Ovary (tissue), 9 donors: ENCODE measurements around the gene EMC10. TPM values are rescaled to one million over a fixed set of nuclear protein-coding genes. Genes with fewer than 3 reads are reported as not detected.

Experiments used
- DNase-seq, 5 donors: peaks; one replicate each; pipeline ENCODE4 v3.0.0-alpha.2; 2019 to 2020
- H3K27ac ChIP-seq, 2 donors: fragments of 200-600 bp; one replicate each; pipeline versions ENCODE4 v1.5.1 to v1.8.0; 2019 to 2022
- H3K27me3 ChIP-seq: fragments of 200-600 bp; one replicate; pipeline ENCODE4 v1.8.0; 2022
- H3K36me3 ChIP-seq: fragments of 200-600 bp; sonication (generic); one replicate; pipeline ENCODE4 v1.5.1; 2019
- H3K4me1 ChIP-seq: one replicate; pipeline ENCODE4 v1.8.1; 2013; ENCODE audit warnings: mild to moderate bottlenecking, moderate library complexity; ENCODE audit not compliant: insufficient read depth
- H3K4me3 ChIP-seq: fragments of 200-600 bp; sonication (generic); one replicate; pipeline ENCODE4 v1.5.1; 2017
- H3K9me3 ChIP-seq, 2 donors: fragments of 200-600 bp in 1 of 2; sonication (generic) in 1 of 2; one replicate each; pipeline versions ENCODE4 v1.5.1 to v1.8.1; 2013 to 2019; ENCODE audit warnings: mild to moderate bottlenecking in 1 of 2, moderate library complexity in 1 of 2
- CTCF ChIP-seq, 3 donors: fragments of 450-650 bp in 2 of 3; fragments of 200-600 bp in 1 of 3; IDR thresholded peaks; one replicate each; pipeline versions ENCODE4 v1.5.1 to v1.8.0; 2016 to 2022; ENCODE audit warnings: antibody characterized with exemption in 3 of 3, mild to moderate bottlenecking in 1 of 3
- EP300 ChIP-seq: sonication (generic); formaldehyde crosslinking; IDR thresholded peaks from one replicate; pipeline ENCODE4 v1.6.1; 2017; ENCODE audit warnings: antibody characterized with exemption
- POLR2A ChIP-seq: fragments of 450-650 bp; IDR thresholded peaks from one replicate; pipeline ENCODE4 v1.6.1; 2017; ENCODE audit warnings: antibody characterized with exemption, mild to moderate bottlenecking, moderate library complexity
- WGBS, 3 donors: extraction: QIAGEN DNeasy Blood & Tissue Kit in 1 of 3; methylation state at CpG; one replicate each; pipeline versions ENCODE4 v1.1.5 to v1.1.7; 2013 to 2017; 5-methylcytosine and 5-hydroxymethylcytosine counted together
- intact Hi-C, 4 donors: fragments of 100-400 bp; cut with DNase I; formaldehyde crosslinking; loops; one replicate each; pipeline versions ENCODE4 v1.11.0 to v1.15.1; 2022 to 2023
- polyA plus RNA-seq, 2 donors: library from polyadenylated mRNA; stranded (reverse); fragments of 200-250 nt in 1 of 2; fragments of 350-450 nt in 1 of 2; fragmentation: Illumina TruSeq in 1 of 2; extraction: RNeasy Lipid Tissue Mini Kit (QIAGEN cat#74804) in 1 of 2; gene quantifications; one replicate each; pipeline ENCODE4 v1.2.3, GENCODE V29; 2013 to 2014
- total RNA-seq, 7 donors: library from RNA; depleted of rRNA in 2 of 7; stranded (reverse); fragments of >200 nt in 2 of 7; fragmentation: NEBNext Ultra II Directional in 3 of 7; extraction: Animal tissue kit (Norgen Biotek cat#: 25700) in 3 of 7; gene quantifications; one replicate each; pipeline versions ENCODE4 v1.1.0 to v1.2.4, GENCODE V29; 2016 to 2023
- donor health status: DM: no; HTN: no; CAD: no; lungs with moderate emphysema.
- donor health status: DM: no; HTN: no; CAD: no.
- donor health status: Bipolar disorder and iron deficiency.
- donor health status: DM: yes; HTN: yes; CAD: no.
- donor health status: DM: no; HTN: no; CAD: no.
- donor health status: DM: yes; HTN: yes; CAD: no.

The EMC10 gene
- total and polyA plus RNA-seq, 9 donors, result 27.6 to 132 (median 96.7) TPM

DNA sequence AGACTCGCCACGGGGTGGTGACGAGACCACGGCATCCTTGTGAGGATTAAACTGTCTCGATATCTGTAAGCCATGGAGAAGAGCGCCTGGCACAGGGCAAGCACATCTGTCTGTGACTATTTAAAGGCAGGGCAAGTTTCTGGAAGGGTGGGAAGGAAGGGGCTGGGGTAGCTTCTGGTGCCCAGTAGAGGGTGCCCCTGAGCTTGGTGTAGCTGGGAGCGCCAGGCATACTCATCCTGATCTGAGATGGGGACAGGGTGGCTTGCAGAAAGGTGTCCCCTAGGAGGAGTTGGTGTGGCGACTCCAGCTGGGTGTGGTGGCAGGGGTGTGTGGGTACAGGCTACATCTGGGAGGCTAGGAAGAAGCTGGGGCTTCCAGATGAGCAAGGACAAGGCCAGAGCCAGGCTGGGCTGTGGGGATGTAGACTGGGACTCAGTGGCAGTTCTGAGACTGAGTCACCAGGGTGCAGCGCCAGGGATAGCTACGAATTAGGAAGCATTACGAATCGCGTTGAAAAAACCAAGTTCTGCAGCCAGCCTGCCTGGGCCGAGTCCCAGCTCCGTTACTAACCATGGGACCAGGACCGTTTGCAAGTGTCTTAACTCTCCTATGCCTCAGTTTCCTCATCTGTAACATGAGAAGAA, 60.5 kb downstream of the EMC10 start:
- Histone ChIP-seq H3K27me3 (no peaks in the 10 kb centered on the region), H3K9me3 (peaks cover 0 to 4% of the 10 kb centered on the region in 2 donors), H3K36me3 (no peaks in the 10 kb centered on the region), H3K4me3 (no peak overlapping the region), H3K4me1 (no peaks in the 10 kb centered on the region), H3K27ac (no peak overlapping the region)
- TF ChIP-seq CTCF (IDR thresholded peaks at IDR 0.05) (no peak), POLR2A (no peak), EP300 (no peak)
- intact Hi-C loops, result no loop called here
- DNase-seq, result no peak
- 91 to 92% (median 92%) methylated on average over 16 of the region's 16 CpGs for WGBS, 3 donors

DNA sequence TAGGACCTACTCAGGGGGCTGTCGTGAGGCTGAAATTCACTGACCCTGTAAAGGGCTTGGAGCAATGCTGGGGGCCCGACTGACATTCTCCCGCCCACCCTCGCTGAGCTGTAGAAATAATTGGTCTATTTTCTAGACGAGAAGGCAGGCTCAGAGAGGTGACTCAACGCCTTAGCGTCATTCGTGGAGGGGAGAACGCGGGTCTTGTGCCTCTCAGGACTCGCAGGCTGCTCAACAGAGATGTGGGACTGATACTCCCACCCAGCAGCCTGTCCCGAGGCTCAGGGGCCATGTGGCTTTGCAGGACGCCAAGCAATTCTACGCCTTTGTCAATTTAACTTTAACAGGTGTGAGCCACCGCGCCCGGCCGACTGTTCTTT, 61.0 kb downstream of the EMC10 start:
- TF ChIP-seq EP300 (no peak), POLR2A (no peak), CTCF (IDR thresholded peaks at IDR 0.05) (no peak)
- H3K27me3 ChIP-seq, result no peaks in the 10 kb centered on the region
- no peak overlapping the region for H3K4me3 ChIP-seq
- H3K27ac ChIP-seq, result no peak overlapping the region
- intact Hi-C loops, result no loop called here
- WGBS, 3 donors, result 87 to 91% (median 88%) methylated on average over 18 of the region's 18 CpGs
- H3K4me1 ChIP-seq, result no peaks in the 10 kb centered on the region
- DNase-seq, result no peak
- no peaks in the 10 kb centered on the region for H3K36me3 ChIP-seq
- peaks cover 0 to 4% of the 10 kb centered on the region in 2 donors for H3K9me3 ChIP-seq

DNA sequence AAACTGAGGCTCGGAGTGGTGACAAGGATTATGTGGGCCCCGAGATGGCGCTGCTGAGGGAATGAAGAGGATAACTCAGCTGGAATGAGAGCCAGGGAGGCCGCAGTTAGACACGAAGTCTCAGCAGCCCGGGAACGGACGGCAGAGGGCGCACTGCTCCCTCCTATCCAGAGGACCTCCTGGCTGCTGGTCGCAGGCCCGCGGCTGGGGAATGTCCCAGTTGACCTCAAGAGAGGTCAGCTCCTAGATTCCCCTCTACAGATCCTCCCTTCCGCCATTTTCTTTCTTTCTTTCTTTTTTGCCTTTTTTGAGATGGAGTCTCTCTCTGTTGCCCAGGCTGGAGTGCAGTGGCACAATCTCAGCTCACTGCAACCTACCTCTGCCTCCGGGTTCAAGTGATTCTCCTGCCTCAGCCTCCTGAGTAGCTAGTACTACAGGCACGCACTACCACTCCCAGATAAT, 61.5 kb downstream of the EMC10 start:
- TF ChIP-seq EP300, result no peak
- no peak for TF ChIP-seq CTCF (IDR thresholded peaks at IDR 0.05)
- TF ChIP-seq POLR2A, result no peak
- Histone ChIP-seq H3K27ac (no peak overlapping the region), H3K27me3 (no peaks in the 10 kb centered on the region), H3K9me3 (no peaks in the 10 kb centered on the region), H3K4me1 (no peaks in the 10 kb centered on the region), H3K4me3 (no peak overlapping the region), H3K36me3 (no peaks in the 10 kb centered on the region)
- 24 to 27% (median 27%) methylated on average over 15 of the region's 15 CpGs for WGBS, 3 donors
- DNase-seq, result peak in 3 of 5 donors; percentile 37 to 55 (median 40)
- intact Hi-C loops, result no loop called here

Other genes with a start within 250 kb of the EMC10 start
- gene KCNC3, start 147.1 kb upstream of the EMC10 start, total RNA-seq, result 10 to 100 TPM in 1 of 7 donors, 1 to 10 TPM in 3, under 1 TPM in 3; 0.28 to 10.2 (median 2.2) TPM
- under 1 TPM; 0.19 to 0.45 TPM for gene KCNC3, start 147.1 kb upstream of the EMC10 start, polyA plus RNA-seq
- 1 to 10 TPM in 4 of 7 donors, under 1 TPM in 3; 0.61 to 2.7 (median 1.0) TPM for gene NAPSA, start 110.9 kb upstream of the EMC10 start, total RNA-seq
- gene NAPSA, start 110.9 kb upstream of the EMC10 start, polyA plus RNA-seq, result under 1 TPM; 0.40 to 0.87 TPM
- gene NR1H2, start 100.0 kb upstream of the EMC10 start, total RNA-seq, result 10 to 100 TPM; 58.6 to 84.2 (median 62.3) TPM
- gene NR1H2, start 100.0 kb upstream of the EMC10 start, polyA plus RNA-seq, result 10 to 100 TPM; 11.5 to 72.1 TPM
- gene POLD1, start 92.2 kb upstream of the EMC10 start, total RNA-seq, result 10 to 100 TPM in 6 of 7 donors, 1 to 10 TPM in 1; 7.5 to 25.2 (median 20.3) TPM
- gene POLD1, start 92.2 kb upstream of the EMC10 start, polyA plus RNA-seq, result 10 to 100 TPM in 1 of 2 donors, under 1 TPM in 1; 0.52 to 14.4 TPM
- under 1 TPM in 3 of 7 donors, not detected in 4; 0.12 to 0.46 (median 0.26) TPM for gene SPIB, start 57.6 kb upstream of the EMC10 start, total RNA-seq
- under 1 TPM in 1 of 2 donors, not detected in 1; 0.25 TPM for gene SPIB, start 57.6 kb upstream of the EMC10 start, polyA plus RNA-seq
- under 1 TPM in 3 of 7 donors, not detected in 4; 0.05 to 0.12 (median 0.08) TPM for gene MYBPC2, start 43.6 kb upstream of the EMC10 start, total RNA-seq
- gene MYBPC2, start 43.6 kb upstream of the EMC10 start, polyA plus RNA-seq, result under 1 TPM in 1 of 2 donors, not detected in 1; 0.28 TPM
- gene GARIN5A, start 341 bp downstream of the EMC10 start, total RNA-seq, result 10 to 100 TPM in 1 of 7 donors, 1 to 10 TPM in 6; 2.1 to 10.3 (median 3.3) TPM
- 1 to 10 TPM in 1 of 2 donors, under 1 TPM in 1; 0.47 to 4.3 TPM for gene GARIN5A, start 341 bp downstream of the EMC10 start, polyA plus RNA-seq
- gene JOSD2, start 34.7 kb downstream of the EMC10 start, total RNA-seq, result 10 to 100 TPM; 15.0 to 28.9 (median 21.8) TPM
- gene JOSD2, start 34.7 kb downstream of the EMC10 start, polyA plus RNA-seq, result 10 to 100 TPM in 1 of 2 donors, not detected in 1; 42.5 TPM
- gene ASPDH, start 37.4 kb downstream of the EMC10 start, total RNA-seq, result not detected
- gene ASPDH, start 37.4 kb downstream of the EMC10 start, polyA plus RNA-seq, result not detected
- gene LRRC4B, start 91.9 kb downstream of the EMC10 start, total RNA-seq, result 1 to 10 TPM; 1.2 to 7.9 (median 2.5) TPM
- 1 to 10 TPM in 1 of 2 donors, under 1 TPM in 1; 0.12 to 5.6 TPM for gene LRRC4B, start 91.9 kb downstream of the EMC10 start, polyA plus RNA-seq
- gene SYT3, start 163.4 kb downstream of the EMC10 start, total RNA-seq, result under 1 TPM in 1 of 7 donors, not detected in 6; 0.08 TPM
- gene SYT3, start 163.4 kb downstream of the EMC10 start, polyA plus RNA-seq, result under 1 TPM; 0.10 to 0.32 TPM
- 10 to 100 TPM in 1 of 7 donors, 1 to 10 TPM in 3, not detected in 3; 1.1 to 12.6 (median 2.1) TPM for gene C19orf81, start 172.9 kb downstream of the EMC10 start, total RNA-seq
- not detected for gene C19orf81, start 172.9 kb downstream of the EMC10 start, polyA plus RNA-seq
- gene SHANK1, start 243.3 kb downstream of the EMC10 start, total RNA-seq, result 10 to 100 TPM in 1 of 7 donors, 1 to 10 TPM in 5, under 1 TPM in 1; 0.72 to 11.1 (median 4.0) TPM
- 1 to 10 TPM in 1 of 2 donors, under 1 TPM in 1; 0.20 to 1.1 TPM for gene SHANK1, start 243.3 kb downstream of the EMC10 start, polyA plus RNA-seq
- gene CLEC11A, start 246.9 kb downstream of the EMC10 start, total RNA-seq, result 100 to 1,000 TPM in 1 of 7 donors, 10 to 100 TPM in 6; 17.3 to 120 (median 33.8) TPM
- gene CLEC11A, start 246.9 kb downstream of the EMC10 start, polyA plus RNA-seq, result 10 to 100 TPM in 1 of 2 donors, 1 to 10 TPM in 1; 3.8 to 27.9 TPM